IPS DF 4.7 (cell line): ENCODE results near the gene MCU.
A peak's percentile ranks its signal among the peaks of the same experiment; 100 is the strongest.
"Not testable (repeated sequence)": the region's sequence is repeated elsewhere in the genome, so short reads cannot be mapped to it uniquely, and the experiment has no call there.

Experiments
- DNase-seq: peaks from one replicate; pipeline ENCODE4 v3.0.0-alpha.2; 2013; ENCODE audit warnings: low spot score; ENCODE audit errors: extremely low read depth

Gene MCU, protein sequence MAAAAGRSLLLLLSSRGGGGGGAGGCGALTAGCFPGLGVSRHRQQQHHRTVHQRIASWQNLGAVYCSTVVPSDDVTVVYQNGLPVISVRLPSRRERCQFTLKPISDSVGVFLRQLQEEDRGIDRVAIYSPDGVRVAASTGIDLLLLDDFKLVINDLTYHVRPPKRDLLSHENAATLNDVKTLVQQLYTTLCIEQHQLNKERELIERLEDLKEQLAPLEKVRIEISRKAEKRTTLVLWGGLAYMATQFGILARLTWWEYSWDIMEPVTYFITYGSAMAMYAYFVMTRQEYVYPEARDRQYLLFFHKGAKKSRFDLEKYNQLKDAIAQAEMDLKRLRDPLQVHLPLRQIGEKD

DNA sequence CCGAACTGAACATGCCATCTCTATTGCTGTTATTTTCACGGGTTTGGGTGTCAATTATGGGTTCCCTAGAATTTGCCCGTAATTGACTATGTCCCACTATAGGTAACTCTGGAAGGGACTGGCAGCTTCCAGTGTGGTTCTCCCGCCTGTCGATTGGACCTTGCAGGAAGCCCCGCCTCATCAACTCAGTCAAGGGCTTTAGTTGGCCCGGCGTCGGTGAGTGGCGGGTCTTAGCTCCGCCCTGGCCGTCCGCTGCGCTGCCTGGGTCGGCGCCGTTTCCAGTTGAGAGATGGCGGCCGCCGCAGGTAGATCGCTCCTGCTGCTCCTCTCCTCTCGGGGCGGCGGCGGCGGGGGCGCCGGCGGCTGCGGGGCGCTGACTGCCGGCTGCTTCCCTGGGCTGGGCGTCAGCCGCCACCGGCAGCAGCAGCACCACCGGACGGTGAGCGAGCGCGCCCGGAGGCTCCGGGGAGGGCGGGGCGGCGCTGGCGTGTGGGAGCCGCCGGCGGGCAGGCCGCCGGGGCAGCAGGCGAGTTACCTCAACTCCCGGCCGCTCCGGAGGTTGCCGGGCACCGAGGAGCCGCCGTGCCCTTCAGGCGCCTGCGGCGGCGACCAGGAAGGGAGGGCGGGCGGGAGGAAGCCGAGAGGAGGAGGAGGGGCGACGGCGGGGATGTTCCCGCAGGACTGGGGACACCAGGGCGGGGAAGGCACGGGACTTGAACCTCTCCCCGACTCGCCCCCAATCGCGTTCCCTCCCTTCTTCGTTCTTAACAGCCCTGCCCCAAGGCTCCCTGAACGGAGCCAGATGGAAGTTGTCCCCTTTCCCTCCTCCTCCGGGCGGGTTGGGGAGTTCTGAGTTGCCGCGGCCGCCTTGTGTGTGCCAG lies at the start of gene MCU:
TSS of gene MCU (plus strand) at position 281 of the 881 bp plus-strand sequence. CDS start at position 290, 9 bp downstream.
- DNase-seq: peak; percentile 75

DNA sequence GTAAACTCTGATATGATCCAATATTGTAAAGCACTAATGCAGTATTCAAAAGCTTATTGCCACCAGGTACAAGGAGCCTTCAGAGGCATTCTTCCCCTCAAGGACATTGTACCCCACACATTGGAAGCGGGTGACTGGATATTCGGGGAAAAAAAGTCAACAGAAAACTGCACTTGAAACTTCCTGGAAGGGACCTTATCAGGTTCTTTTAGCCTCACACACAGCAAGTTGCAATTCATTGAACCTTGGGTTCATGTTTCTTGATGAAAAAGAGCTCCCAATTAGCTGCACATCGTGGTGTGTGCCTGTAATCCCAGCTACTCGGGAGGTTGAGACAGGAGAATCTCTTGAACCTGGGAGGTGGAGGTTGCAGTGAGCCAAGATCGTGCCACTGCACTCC lies 49.6 kb upstream of the MCU start:
- DNase-seq: no peak

DNA sequence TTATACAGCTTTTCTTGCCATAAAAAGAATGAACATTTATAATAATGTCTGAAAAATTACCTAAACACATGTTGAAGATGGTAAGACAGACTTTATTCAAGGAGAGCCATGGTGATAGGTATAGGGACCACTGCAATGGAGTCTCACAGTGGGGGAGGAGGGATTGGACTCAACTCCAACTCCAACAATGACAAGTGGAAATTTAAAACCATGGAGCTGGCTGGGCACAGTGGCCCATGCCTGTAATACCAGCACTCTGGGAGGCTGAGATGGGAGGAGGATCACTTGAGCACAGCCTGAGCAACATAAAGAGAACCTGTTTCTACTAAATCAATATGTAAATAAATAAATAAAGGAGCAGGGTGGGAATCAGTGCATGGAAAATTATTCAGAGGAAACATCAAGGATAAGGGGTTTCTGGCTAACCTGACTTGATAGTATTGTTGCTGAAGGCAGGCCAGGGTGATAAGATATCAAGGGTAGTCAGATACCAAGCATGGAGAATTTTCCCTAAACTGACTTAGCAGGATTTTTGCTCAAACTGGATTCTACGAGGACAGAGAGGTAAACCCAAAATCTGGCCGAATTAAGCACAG lies 46.6 kb upstream of the MCU start:
- DNase-seq: no peak

DNA sequence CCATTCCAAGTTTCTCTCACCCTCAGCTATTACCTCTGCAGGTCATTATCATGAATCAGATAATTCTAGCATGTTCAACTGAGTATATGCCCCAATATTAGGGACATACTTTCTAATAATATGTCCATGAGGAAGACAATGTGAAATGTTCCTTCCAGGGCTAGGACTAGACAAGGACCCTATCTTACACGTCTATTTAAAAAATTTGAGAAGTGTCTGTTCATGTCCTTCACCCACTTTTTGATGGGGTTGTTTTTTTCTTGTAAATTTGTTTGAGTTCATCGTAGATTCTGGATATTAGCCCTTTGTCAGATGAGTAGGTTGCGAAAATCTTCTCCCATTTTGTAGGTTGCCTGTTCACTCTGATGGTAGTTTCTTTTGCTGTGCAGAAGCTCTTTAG lies 45.0 kb upstream of the MCU start:
- not testable (repeated sequence) for DNase-seq

DNA sequence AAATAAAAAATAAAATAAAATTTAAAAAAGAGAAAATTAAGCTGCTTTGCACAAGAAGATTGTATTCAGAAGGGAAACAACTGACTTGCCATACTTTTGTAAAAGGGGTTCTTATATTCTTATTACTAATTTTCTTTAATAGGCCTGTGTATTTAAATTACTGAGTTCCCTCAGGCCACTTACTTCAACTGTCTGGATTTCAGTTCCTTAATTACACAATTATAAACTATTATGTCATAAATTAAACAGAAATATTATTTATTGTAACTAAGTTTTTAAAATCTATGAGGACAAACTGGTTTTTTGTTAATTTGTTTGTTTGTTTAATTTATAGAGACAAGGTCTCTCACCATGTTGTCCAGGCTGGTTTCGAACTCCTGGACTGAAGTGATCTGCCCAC lies 43.6 kb upstream of the MCU start:
- DNase-seq: no peak

DNA sequence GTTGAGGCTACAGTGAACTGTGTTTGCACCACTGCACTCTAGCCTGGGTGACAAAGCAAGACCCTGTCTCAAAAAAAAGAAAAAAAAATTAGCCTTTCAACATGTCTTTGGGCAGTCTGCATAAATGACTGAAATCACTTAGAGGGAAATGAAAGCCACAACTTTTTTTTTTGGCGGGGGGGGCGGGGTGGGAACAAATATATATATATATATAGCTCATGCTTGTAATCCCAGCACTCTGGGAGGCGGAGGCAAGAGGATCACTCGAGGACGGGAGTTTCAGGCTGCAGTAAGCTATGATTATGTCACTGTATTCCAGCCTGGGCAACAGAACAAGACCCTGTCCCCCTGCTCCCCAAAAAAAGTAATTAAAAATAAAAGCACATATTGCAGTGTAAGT lies 42.7 kb upstream of the MCU start:
- DNase-seq: no peak

DNA sequence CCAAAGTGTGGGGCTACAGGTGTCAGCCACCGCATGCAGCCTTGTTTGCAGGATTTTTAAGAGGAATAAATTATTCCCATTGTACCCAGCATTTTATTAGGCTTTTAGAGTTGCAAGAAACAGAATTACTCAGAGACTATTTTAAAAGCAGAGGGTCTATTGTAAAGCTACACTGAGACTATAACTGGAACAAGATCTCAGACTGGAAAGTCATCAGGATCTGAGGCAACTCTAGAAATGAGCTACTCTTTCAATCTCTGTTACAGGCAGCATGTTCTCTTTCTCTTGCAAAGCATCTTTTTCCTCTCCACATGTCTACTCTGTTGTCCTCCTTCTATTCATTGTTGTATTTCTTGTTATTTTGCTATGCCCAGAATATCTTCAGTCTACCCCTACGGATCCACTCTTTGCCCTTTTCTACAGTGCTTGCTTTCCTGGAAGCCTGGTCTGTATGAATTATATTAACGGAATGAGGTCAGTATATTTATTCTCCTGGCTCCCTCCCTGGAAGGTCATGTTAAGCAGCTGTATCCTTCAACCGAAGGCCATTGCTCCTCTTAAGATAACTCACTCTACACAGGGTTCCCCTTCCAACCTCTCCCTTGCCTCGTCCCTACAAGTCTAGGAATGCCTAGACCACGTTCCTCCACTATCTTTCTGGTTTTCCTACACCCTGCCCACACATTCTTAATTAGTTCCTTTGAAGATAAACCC lies 38.4 kb upstream of the MCU start:
- DNase-seq: no peak

DNA sequence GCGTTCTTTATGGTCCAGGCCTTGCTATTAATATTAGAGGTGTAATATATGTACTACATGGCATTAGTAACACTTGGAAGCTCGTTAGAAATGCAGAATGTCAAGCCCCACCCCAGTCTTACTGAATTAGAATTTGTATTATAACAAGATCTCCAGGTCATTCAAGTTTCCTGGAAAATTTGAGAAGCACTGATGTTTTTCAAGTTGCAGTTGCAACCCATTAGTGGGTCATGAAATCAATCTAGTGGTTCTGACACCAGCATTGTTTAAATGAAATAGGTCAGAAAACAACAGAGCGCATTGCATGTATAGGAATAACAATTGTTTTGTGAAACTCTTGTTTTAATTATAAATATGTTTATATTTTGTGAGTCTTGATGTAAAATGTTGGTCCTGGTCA lies 37.2 kb upstream of the MCU start:
- no peak for DNase-seq

DNA sequence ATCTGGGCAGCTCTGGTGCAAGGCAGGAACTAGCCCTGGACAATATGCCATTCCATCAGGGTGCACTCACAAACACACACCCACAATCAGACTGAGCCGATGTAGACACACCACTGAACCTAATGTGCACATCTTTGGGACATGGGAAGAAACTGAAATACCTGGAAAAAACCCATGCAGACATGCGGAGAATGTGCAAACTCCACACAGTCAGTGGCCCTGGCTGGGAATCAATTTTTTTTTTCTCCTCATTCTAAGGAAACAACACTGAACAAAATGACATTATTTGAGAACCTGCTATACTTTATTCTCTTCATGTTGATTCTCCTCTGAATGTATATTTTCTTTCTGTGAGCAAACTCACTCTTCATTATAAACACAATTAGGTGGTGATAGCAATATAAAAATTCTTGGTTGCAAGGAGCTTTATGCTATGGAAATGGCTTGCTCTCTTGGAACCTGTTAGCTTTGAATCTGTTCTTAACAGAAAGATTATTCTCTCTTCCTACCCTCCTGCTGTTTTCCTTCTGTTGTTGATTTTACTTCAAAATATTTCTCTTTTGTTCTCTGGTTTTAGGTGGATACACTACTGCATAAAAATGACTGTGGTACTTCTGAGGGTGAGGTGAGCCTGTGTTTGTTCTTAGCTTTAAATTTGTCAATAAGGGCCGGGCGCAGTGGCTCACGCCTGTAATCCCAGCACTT lies 33.1 kb upstream of the MCU start:
- DNase-seq: no peak

DNA sequence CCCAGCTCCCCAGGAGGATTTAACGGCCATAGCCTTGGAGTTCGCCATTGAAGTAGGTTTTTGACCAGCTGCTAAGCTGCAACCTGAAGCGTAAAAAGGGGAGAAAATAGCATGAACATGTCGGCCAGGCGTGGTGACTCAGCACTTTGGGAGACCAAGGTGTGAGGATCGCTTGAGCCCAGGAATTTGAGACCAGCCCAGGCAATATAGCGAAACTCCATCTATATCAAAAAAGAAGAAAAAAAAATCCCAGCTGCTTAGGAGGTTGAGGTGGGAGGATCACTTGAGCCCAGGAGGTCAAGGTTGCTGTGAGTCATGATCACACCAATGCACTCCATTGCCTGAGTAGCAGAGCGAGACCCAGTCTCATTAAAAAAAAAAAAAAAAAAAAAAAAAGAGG lies 32.2 kb upstream of the MCU start:
- DNase-seq: no peak

DNA sequence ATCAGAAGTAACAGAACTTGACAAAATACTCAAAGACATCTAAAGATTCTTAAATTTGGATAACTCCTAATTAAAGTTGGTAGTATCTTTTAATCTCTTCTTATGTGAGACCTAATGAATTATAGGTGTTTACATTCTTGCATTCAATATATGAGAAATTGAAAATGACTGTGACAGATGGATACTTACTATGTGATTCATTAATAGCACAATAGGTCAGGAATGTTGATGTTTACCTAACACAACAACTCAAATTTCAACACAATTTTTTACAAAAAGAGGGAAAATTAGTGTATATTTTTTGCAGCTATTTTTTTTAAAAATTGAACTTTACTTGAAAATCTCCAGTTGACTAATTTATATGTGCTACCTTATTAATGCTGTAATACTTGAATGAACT lies 31.7 kb upstream of the MCU start:
- DNase-seq: no peak

DNA sequence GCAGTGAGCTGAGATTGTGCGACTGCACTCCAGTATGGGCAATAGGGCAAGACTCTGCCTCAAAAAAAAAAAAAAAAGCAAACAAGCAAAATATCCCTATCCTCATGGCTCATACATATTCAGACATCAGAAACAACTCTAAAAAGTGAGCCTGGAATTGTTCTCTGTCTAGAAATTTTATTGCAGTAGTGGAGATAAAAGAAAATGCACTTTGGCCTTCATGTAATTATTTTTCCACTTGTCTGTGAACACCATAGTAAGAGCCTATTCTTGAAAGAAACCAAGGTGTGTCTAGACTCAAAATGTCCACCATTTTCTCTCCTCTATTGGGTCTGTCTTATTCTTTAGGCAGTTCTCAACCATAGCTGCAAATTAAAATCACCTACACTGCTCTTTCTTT lies 30.5 kb upstream of the MCU start:
- no peak for DNase-seq

DNA sequence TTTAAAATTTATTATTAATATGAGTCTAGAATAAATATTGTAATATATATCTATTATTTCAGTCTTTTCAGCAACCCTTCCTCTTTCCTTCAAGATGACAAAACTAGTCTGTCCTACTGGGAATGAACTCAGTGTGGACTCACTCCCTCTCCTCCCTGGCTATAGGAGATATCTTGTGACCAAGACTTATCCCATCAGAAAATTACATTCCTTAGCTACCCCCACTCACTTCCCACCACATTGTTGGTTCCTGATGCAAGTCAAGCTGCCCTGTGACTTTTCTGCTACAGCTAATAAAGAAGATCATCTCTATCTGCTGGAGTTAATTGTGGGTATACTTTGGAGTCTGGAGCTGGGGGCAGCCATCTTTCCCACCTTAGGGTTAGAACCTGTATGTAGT lies 28.0 kb upstream of the MCU start:
- no peak for DNase-seq

DNA sequence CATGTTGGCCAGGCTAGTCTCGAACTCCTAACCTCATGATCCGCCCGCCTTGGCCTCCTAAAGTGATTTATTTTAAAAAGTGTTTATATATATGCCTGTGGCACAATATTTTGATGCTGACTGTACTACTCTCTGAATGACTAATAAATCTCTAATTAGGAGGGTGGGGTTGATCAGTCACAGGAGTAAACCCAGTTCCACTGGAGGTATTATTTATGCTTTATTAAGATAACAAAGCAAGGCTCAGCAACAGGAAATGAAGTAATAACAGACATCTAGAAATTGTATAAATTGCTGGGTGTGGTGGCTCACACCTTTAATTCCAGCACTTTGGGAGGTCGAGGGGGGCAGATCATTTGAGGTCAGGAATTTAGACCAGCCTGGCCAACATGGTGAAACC lies 26.0 kb upstream of the MCU start:
- no peak for DNase-seq

DNA sequence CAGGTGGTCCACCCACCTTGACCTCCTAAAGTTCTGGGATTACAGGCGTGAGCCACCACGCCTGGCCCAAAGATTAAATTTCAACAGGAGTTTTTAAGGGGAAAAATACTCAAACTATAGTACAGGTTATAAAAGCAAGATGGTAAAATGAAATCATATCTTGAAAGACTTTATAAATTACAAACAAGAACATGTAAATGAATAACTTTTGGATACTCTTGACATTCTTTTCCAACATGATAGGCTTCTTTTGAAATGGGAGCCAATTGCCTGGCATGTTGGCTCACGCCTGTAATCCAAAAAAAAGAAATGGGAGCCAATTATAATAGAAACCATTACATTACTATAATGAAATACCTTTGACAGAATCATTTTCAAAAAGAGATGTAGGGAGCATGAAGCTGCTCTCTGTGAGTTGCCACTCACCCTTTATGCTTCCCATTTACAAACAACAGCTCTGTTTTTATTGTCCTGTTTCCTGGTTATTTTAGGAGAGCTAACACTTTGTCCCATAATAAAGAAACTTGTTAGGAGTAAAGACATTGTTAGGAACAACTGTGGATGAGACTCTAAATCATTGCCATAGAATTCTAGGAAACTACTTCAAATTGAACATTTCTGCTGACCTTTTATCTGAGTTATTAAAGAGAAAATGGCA lies 24.6 kb upstream of the MCU start:
- DNase-seq: no peak

DNA sequence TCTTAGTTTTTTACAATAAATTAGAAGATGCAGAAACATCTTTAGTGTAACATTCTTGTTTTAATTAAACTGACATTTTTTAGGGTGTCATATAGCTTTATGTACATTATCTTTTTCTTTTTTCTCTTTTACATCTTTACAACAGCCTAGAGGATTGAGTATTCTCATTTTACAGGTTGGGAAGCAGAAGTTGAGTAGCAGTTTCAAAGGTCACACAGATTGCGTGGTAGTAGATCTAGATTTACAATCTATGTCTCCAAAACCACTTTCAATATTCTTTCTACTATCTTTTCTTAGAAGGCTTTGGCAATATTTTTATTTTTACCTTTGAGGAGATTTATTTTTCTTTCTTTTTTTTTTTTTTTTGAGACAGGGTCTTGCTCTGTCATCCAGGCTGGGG lies 18.7 kb upstream of the MCU start:
- no peak for DNase-seq

DNA sequence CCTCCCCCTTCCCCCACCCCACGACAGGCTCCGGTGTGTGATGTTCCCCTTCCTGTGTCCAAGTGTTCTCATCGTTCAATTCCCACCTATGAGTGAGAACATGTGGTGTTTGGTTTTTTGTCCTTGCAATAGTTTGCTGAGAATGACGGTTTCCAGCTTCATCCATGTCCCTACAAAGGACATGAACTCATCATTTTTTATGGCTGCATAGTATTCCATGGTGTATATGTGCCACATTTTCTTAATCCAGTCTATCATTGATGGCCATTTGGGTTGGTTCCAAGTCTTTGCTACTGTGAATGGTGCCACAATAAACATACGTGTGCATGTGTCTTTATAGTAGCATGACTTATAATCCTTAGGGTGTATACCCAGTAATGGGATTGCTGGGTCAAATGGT lies 17.8 kb upstream of the MCU start:
- DNase-seq: not testable (repeated sequence)

DNA sequence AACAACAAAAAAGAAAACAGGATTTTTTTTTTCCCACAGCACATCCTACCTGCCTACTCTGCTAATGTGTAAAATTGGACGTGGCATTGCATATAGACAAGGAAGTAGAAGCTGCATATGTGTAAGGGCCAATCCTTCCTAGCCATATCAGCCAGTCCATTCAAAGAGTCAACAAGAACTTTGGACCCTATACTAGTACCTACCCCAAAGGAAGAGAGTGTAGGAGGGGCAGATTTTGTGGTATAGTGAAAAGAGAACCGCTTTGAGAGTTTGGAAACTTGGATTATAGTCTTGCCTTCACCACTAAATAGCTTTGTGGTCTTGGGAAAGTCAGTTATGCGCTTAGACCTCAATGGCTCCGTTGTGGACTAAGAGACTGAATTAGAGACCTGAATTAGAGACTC lies 12.1 kb upstream of the MCU start:
- no peak for DNase-seq

DNA sequence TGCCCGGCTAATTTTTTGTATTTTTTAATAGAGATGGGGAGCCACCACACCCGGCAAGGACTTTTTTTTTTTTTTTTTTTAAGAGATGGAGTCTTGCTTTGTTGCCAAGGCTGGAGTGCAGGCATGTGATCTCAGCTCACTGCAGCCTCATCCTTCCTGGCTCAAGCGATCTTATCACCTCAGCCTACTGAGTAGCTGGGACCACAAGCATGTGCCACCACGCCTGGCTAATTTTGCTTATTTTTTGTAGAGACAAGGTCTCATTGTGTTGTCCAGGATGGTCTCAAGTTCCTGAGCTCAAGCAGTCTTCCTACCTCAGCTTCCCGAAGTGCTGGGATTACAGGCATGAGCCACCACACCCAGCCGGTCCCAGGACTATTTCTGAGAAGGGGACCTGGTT lies 9.3 kb upstream of the MCU start:
- no peak for DNase-seq

DNA sequence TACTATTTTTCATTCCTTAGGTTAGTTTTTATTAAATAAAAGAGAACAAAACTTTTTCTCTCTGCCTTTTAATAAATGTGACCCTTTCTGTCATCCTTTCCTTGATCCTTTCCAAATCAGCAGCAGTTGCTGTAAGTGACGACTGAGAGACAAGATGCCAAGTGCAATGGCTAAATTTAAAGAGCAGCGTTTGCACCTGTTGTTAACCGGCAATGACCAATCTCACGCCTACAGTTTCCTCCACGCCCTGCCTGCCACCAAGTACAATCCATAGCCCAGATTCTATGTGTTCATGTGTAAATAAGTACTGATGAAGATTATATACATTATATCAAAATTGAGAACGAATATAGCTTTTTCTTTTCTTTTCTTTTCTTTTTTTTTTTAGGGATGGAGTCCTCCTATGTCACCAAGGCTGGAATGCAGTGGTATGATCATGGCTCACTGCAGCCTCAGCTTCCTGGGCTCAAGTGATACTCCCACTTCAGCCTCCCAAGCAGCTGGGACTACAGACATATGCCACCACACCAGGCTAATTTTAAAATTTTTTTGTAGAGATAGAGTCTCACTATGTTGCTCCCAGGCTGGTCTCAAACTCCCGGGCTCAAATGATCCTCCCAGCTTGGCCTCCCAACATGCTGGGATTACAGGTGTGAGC lies 6.5 kb upstream of the MCU start:
- DNase-seq: no peak
